IPS-NIHi11 (cell line): ENCODE results near the gene BRD2.
"Not testable (repeated sequence)": the region's sequence is repeated elsewhere in the genome, so short reads cannot be mapped to it uniquely, and the experiment has no call there.

Experiments
- DNase-seq: peaks from one replicate; pipeline ENCODE4 v3.0.0; 2012; ENCODE audit warnings: mixed read lengths, low spot score

The BRD2 gene

DNA sequence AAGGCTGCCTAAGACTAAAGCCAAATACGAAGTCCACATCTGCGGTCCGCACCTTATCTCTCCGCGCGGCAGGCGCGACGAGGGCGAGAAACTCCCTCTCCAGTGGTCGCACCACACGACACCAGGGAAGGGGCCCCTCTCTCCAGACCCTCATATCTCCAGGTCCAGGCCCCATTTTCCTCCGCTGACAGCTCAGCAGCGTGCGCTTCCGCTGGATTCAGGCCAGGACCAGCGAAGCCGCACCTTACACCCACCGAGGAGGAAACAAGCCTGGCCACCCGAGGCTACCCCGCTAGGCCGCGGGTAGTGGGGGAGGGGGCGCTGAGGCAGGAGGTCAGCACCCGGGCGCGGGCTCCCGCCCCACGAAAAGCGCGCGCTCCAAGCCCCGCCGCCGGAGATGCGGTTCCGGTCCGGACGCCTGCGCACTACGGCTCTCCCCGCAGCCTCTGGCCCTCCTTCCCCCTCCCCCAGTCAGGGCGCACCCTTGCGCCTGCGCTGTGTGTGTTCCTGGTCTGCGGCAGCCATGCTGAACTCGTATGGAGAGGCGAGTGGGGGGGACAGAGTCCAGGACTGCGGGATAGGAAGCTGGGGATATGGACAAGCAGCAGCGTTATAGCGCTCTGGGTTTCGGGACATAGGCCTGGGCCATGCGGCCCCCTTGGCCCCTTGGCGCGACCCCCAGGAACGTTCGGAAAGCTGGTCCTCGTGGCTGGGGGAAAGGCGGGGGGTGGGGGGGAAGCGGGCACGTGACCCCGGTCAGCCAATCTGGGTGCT lies at the start of gene BRD2:
TSS of gene BRD2 (plus strand) at position 502 of the 774 bp plus-strand sequence. CDS start 4,305 bp downstream, outside the sequence.
- DNase-seq: peak; percentile 83

DNA sequence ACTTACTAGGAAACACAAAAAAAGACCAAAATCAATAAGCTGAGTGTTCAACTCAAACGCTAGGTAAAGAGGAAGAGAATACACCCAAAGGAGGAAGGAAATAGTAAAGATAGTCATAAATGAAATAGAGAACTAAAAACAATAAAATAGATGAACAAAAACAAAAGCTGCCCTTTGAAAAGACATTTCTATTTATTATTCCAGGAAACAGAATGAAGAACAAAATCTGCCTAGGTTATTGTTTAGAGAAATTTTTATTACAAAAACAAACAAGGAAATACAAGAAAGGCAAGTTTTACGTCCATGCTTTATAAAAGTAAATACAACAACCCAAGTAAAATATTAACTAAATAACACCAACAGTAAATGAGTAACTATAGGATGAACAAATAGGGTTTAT lies 47.7 kb upstream of the BRD2 start:
- DNase-seq: no peak

DNA sequence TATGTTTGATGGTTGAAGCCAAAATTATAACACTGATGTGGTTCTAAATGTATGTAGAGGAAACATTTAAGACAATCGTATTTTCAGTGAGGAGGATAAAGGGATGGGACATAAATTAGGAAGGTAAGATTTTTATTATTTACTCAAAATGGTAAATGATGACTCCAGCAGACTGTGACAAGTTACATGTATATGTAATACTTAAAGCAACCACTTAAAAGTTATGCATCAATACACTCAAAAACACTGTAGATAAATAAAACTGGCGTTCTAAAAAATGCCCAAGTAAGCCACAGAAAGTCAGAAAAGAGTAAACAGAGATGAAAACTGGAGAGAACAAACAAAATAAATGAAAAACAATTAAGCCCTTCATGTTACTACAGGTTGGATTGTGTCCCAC lies 46.3 kb upstream of the BRD2 start:
- DNase-seq: no peak

DNA sequence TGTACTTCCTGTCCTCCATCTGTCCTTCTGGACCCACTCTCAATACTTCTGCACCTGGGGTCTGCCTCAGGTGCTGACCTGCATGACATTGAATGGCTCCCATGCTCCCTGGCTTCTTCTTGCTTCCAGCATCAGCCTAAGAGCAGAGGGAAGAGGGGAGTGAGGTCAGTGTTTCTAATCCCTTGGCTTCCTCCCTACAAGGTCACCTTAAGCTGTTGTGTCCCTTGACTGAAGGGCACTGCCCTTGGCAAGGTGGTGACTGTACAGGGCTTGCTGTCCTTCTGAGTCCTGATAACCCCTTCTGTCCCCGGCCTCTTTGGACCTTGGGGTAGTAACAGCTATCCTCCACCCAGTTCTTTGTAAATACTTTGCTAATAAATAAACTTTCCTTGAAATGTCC lies 37.2 kb upstream of the BRD2 start:
- DNase-seq: no peak

DNA sequence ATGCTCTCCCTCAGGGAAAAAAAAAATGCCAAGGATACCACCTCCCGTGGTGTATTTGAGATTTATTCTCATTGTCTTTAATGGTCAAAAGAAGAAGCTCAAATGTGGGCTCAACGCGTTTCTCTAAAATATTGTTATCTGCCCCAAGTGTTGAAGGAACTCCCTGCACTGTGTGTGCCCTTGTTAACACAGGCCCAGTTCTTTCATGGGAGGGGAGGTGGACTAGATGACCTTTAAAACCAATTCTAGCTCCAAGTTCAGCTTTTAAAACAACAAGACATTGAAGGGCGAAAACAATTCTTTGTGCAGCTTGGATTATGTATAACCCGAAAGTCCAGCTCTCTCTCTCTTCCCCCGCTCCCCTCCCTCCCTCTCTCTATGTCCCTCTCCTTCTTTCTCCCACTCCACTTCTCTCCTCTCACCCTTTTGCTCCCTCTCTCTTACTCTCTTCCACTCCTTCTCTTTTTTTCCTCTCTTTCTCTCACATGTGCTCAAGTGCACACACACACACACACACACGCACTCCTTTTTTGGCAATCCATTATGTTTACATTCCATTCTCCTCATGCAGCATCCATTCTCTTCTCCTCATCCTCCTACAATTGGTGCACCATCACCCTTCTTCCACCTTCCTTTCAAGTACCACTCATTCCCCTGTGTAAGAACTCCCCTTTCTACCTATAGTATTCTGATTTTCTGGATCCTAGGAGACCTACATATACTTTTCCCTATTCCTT lies 36.1 kb upstream of the BRD2 start:
- no peak for DNase-seq

DNA sequence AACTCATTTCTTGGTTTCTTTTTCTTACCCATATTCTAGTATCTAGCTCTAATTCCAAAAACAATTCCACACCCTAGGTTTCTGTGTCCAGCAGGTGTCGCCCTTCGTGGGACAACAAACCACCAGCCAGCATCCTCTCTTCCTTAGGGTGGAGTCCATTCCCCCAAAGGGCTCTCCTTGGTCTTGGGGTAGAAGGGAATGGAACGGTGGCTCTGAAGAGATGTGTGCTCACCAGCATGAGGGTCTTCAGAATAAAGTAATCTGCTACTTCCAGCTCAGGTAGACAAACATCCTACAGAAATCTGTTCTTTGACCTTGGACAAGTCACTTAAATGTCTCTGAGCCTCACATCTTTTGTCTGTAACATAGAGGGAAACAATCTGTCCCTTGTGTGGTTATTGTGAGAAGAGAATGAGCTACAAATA lies 34.7 kb upstream of the BRD2 start:
- peak; percentile 84 for DNase-seq

DNA sequence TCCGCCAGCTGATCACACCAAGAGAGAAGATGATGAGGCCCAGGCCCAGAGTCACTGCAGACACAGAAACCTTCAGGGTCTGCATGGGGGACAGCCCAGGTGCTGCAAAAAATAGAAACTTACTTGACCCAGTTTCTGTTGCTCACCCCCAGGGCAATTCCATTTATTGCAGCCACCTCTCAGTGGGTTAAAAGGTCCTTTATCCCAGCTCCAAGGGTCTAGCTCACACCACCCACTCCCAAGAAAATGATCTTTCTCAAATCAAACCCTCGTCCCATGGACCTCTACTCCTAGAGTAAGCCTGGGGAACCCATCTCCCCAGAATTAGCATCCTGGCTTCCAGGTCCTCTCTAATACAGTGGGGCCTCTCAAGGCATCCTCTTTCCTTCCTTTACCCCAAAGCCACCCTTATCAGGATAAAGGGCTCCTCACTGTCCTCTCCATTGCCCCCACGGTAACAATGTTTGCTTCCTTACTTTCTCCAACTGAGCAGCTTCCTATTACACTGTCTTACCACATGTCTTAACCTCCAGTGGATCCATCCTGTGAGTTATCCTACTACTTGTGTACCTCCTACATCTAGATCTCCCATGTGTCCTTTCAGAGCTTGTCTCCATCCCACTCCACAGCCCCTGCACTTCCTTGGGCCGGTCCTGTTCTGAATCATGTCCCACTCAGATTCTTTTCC lies 32.7 kb upstream of the BRD2 start:
- no peak for DNase-seq

DNA sequence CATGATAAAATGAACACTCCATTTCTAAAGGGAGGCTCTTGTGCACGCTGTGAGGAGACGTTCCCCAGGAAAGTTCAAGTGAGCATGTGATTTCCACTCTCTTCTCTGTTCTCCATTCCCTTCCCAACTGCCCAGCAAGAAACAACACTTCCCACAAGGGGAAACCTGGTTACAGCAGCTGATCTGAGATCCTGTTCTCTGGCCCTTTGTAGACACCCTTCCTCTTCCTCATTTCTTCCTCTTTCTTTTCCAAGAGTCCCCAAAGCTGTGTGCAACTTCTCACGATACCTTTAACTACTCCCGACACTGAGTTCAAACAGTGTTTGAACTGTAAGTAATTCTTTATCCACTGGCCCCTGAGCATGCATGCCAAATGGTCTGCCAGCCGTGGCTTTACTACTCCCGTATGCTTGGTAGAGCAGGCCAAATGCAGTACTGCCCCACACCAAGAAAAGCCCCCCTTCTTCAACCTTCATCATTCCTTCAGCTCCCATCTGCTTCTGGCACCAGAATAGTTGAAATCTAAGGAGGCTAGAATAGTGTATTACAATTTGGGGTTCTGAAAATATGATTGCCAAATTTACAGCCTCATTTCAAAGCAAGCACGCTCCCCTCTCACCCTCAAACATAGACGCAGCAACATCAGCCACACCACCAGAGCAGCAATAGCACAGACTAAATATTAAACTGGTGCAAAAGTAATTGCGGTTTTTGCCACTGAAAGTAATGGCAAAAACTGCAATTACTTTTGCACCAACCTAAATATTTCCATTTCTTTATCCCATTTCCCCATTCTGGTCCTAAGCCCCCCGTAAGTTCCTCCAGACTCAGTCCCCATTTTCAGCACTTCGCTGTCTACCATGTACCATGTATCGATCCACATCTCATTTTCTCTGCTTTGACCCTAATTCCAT lies 31.9 kb upstream of the BRD2 start:
- DNase-seq: no peak

DNA sequence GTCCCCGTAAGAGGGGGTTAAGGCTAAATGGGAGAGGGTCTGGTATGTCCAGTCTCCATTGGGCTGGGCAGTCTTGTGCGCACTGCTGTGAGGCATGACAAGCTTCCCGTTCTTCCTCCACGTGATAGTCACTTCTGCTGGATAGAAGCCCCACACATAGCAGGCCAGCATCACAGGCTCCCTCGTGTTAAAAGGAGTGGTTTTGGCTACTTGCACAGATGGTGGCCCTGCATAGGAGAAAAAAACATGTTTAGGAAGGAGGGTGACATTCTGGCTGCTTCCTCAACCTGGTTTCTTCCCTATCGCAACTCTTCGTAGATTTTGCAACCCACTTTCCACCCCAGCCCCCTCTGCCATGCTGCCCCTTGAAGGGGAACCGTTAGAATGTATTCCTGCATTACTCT lies 31.2 kb upstream of the BRD2 start:
- DNase-seq: no peak

DNA sequence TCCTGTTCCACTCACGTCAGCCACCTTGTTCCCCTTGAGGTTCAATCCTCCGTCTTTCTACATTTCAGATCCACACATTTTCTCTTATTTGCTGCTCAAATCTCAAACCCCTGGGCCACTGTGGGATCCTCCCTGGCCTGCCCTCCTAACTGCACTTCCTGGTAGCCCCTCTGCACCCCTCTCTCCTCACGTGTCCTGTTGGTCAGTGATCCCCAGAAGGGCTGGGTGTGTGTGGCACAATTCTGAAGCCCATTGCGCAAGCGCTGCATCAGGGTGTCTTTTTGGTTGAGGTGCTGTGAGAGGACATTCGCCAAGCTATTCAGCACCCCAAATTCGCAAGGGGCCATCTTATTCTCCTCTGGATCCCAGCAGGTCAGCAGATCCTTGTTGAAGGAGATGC lies 29.9 kb upstream of the BRD2 start:
- no peak for DNase-seq

DNA sequence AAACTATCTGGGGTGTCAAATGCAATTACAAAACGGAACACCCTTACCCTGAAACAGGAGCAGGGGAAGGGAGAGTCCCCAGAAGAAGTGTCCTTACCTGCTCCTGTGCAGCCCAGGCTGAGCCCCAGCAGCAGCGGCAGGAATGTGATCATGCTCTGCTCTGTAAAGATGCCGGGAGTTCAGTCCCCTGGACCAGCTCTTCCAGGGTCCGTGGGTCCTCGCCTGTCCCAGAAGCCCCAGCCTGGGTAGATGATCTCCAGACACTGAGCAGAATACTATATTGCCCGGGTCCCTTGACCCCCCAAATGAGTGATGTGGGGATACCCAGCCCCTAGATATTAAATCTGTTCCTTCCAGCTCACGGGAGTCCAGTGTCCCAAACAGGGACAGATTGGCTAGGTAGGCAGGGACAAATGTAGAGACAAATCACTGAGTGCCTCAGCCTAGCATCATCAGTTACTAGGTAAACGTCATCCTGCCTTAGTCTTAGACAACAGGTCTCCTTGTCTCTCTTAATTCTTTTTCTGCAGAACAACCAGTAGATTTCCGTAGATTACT lies 27.7 kb upstream of the BRD2 start, which contains the start of gene HLA-DMB:
TSS of gene HLA-DMB (minus strand) at position 373 of the 558 bp plus-strand sequence. CDS start at position 152, 221 bp downstream.
- peak; percentile 90 for DNase-seq

DNA sequence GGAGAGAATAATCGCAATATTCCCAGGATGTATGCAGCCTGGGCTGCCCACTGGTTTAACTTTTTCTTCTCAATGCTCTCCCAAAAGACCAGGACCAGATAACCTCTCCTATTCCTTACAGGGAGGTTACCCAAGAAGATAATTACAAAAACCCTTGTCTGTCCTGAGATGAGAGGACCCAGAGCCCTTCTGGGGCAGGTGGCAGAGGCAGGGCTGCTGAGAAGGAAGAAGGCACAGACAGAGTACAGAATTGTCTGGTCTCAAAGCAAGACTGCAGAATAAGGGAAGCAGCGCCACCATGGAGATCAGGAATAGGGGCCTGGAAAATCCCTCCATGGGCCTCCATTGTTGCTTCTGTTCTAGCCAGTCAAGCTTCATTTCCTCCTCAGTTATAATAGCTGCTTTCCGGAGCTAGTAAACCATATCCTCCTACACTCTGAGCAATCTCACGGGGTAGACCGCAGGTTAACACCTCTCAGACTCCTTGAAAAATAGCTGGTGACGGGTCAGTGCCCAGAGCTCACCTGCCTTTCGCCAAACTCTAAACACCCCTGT lies 27.1 kb upstream of the BRD2 start:
- peak; percentile 26 for DNase-seq

DNA sequence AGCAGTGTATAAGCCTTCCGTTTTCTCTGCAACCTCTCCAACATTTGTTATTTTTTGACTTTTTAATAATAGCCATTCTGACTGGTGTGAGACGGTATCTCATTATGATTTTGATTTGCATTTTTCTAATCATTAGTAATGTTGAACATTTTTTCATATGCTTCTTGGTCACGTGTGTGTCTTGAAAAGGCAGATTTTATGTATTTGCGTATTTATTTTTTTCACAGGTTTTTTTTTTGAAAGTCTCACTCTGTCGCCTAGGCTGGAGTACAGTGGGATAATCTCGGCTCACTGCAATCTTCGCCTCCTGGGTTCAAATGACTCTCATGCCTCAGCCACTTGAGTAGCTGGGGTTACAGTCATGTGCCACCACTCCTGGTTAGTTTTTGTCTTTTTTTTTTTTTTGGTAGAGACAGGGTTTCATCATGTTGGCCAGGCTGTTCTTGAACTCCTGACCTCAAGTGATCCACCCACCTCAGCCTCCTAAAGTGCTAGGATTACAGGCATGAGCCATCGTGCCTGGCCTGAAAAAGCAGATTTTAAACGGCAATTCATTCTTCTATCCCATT lies 25.8 kb upstream of the BRD2 start:
- not testable (repeated sequence) for DNase-seq

DNA sequence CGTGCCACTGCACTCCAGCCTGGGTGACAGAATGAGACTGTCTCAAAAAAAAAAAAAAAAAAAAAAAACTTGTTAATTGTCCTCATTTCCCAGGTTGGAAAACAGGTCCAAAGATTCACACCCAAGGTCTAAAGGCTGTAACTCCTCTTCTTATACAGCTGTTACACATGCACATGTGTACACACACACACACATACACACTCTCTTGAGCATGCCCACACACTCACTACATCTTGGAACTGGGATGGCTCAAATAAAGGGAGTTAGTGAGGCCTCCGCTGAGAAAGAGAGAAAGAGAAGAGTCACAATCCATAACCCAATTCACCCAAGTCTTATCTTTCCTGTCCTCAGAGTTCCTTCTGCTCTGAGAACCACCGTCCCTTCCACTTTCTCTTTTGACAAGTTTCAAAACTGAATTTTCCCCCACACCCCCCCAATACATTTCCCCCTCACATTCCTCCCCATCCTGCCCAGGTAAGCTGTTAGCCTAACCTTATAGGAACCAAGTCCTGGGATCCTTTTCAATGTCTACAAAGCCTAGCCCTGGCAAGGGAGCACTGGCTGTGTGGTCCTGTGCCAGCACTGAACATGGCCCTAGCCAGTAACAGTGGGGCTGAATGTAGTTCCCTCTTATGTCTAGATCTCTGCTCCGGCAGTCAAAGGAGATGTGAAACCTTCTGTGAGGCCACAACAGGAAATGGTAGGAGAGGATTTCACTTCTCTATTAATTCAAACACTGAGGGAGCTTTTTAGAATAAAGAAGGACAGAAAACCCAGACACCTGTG lies 24.3 kb upstream of the BRD2 start:
- no peak for DNase-seq

DNA sequence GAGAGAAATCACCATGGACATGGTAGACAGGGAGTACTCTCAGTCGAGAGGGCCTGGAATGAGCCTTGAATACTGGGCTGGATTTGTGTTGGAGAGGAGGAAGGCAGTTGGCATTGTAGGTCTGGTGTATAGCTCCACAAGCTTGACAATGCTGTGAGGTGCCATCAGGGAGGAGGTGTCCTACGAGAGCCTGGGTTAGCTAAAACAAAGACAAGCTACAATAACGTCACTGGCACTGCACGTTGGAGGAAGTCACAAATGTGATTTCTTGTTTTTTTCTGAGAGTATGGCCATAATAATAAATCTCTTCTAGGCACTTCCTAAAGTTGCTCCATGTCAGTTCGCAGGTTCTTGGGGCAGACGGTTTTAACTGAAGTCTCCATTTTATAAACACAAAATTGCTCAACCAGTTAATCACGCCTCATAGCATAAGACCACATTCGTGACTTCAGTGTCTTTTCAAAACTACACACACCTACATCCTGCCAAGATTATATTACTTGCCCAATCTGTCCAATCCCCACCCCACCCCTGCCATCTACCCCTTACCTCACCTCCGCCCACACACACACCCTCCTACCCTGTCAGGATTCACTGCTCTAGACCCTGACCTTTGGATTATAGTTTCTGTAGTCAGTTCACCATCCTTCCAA lies 23.2 kb upstream of the BRD2 start:
- no peak for DNase-seq

DNA sequence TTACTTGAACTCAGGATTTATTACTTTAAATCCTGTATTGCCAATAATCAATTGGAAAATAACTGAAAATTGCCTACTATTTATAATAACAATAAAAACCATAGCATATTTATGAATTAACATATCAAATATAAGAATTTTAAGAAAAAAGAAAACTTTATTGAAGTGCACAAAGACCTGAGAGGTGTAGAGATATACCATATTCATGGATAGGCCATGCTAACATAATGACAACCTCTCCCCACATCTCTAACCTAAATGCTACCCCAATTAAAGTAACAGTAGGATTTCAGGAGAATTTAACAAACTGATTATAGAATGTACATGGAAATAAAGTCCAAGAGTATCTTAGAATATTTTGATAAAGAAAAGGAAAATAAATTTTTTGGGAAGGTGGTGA lies 22.4 kb upstream of the BRD2 start:
- DNase-seq: no peak

DNA sequence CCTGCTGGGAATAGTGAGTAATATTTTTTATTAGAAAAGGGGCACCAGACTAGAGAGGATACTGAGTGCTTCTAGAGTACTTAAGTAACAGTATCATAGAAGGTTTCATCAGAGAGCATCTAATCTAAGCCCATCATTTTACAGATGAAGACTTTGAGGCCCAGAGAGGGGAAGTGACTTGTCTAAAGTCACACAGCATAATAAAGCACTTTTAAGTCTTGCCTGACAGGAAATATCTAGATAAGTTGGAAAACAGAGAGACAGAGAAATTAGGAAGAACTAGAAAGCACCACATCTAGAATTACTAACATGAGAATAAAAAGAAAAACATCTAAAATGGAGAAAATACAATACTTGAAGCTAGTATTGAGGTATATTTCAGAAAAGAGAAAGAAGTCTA lies 21.5 kb upstream of the BRD2 start:
- no peak for DNase-seq

DNA sequence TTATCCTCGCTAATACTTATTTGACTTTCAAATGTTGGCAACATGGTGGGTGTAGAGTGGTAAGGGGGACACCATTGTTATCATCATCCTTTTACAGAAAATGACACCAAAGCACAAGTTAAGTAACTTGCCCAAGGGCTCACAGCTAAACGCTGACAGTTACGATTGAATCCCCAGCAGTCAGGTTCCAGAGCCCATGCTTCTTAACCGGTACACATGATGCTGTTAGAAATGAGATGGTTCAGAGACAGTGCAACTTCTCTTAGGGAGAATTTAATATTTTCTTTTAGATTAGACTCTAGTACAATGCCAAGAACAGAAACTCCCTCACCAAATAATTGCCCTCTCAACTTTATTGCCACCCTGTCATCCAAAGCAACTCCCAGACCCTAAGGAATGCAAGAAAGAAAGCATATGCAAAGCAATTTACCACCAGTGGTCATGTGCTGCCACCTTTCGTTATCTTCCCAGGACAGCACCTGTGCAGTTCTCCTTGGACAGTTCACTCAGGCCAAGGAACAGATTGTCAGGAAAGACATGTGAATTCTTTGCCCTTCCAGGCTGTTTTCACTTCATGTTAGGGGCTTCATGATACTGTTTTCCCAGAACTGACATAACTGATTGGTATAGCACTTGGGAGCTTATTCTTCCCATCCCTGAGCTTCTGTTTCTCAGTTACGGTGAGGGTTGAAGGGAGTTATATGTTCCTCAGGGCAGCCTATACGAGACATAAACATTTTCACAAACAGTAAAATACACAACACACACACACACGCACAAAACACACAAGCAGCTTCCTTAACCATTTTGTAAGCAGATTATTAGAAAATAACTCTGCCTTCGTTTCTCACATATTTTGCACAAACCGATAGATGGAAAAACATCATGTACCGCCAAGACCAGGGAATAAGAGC lies 20.6 kb upstream of the BRD2 start:
- peak; percentile 63 for DNase-seq
